Fibroblast of lung (primary cell): ENCODE results near the gene NLGN1. TPM values are rescaled to one million over a fixed set of nuclear protein-coding genes. Genes with fewer than 3 reads are reported as not detected.

Source experiments
- DNase-seq, 2 donors: peaks; one replicate each; pipeline versions ENCODE4 v3.0.0 to v3.0.0-alpha.2; 2010; ENCODE audit warnings: low read depth in 2 of 2
- H2AFZ ChIP-seq: 2 replicates; pipeline ENCODE4 v1.5.1; 2012; ENCODE audit warnings: low read length, control low read depth, inconsistent platforms
- H3K27ac ChIP-seq: 2 replicates; pipeline ENCODE4 v1.5.1; 2011; ENCODE audit warnings: low read length, control low read depth; ENCODE audit not compliant: insufficient read depth
- H3K27me3 ChIP-seq: 2 replicates; pipeline ENCODE4 v1.5.1; 2011; ENCODE audit warnings: mild to moderate bottlenecking, low read length; ENCODE audit not compliant: control insufficient read depth, insufficient read depth
- H3K36me3 ChIP-seq: 2 replicates; pipeline ENCODE4 v1.5.1; 2011; ENCODE audit warnings: low read length; ENCODE audit not compliant: control insufficient read depth, insufficient read depth
- H3K4me1 ChIP-seq: 2 replicates; pipeline ENCODE4 v1.5.1; 2011; ENCODE audit warnings: low read length; ENCODE audit not compliant: control insufficient read depth, insufficient read depth; ENCODE audit errors: extremely low read depth
- H3K4me2 ChIP-seq: 2 replicates; pipeline ENCODE4 v1.5.1; 2011; ENCODE audit warnings: low read length, control low read depth; ENCODE audit not compliant: insufficient read depth; ENCODE audit errors: extremely low read depth
- H3K4me3 ChIP-seq, 4 experiments: fragments of 200-600 bp in 1 of 4; sonication (generic) in 1 of 4; replicated peaks in 1 of 4; 2 replicates each; pipeline ENCODE4 v1.5.1; 2011 to 2016; ENCODE audit warnings: low read length in 4 of 4, low read depth in 3 of 4, mild to moderate bottlenecking in 3 of 4, control low read depth in 2 of 4, inconsistent platforms in 1 of 4, mixed read lengths in 1 of 4; ENCODE audit not compliant: insufficient read depth in 1 of 4; ENCODE audit errors: control extremely low read depth in 1 of 4
- H3K79me2 ChIP-seq: 2 replicates; pipeline ENCODE4 v1.5.1; 2012; ENCODE audit warnings: mild to moderate bottlenecking, low read length, inconsistent platforms; ENCODE audit not compliant: control insufficient read depth, insufficient read depth
- H3K9ac ChIP-seq: 2 replicates; pipeline ENCODE4 v1.5.1; 2011; ENCODE audit warnings: mild to moderate bottlenecking, low read length, control low read depth; ENCODE audit not compliant: insufficient read depth
- H3K9me3 ChIP-seq: 2 replicates; pipeline ENCODE4 v1.5.1; 2012; ENCODE audit warnings: low read depth, low read length; ENCODE audit not compliant: control insufficient read depth, insufficient read depth
- H4K20me1 ChIP-seq: 2 replicates; pipeline ENCODE4 v1.5.1; 2011; ENCODE audit warnings: low read length; ENCODE audit not compliant: control insufficient read depth, insufficient read depth; ENCODE audit errors: extremely low read depth
- CTCF ChIP-seq, 2 donors: IDR thresholded peaks in 1 of 2; conservative IDR thresholded peaks in 1 of 2; 1 replicate in 1 of 2; 2 replicates in 1 of 2; pipeline ENCODE4 v1.5.1; 2011 to 2012; ENCODE audit warnings: low read length in 2 of 2, control low read depth in 1 of 2, inconsistent platforms in 1 of 2, low read depth in 1 of 2, mild to moderate bottlenecking in 1 of 2
- EZH2 ChIP-seq: IDR thresholded peaks from 2 replicates; pipeline ENCODE4 v1.5.1; 2012; ENCODE audit warnings: low read length, control low read depth, mild to moderate bottlenecking; ENCODE audit errors: missing control alignments
- polyA plus RNA-seq, 2 donors: library from polyadenylated mRNA; depleted of rRNA in 1 of 2; stranded (reverse) in 1 of 2; unstranded in 1 of 2; fragments of >200 nt; gene quantifications; 2 replicates each; pipeline ENCODE4 v1.2.1, GENCODE V29; 2011 to 2012; ENCODE audit warnings: missing spikeins in 1 of 2
- total RNA-seq: library from RNA; depleted of rRNA; stranded (reverse); fragments of >200 nt; gene quantifications from 2 replicates; pipeline ENCODE4 v1.2.1, GENCODE V29; 2014

The NLGN1 gene
- total and polyA plus RNA-seq, 2 donors (not counting 1 experiment from before 2014, with no cell fraction given): 0.61 to 2.1 TPM

GRCh38 chr3:174253196-174253823 lies 855.8 kb downstream of the NLGN1 start:
- H3K79me2 ChIP-seq: no peaks in the 10 kb centered on the region
- H2AFZ ChIP-seq: no peak overlapping the region
- no peaks in the 10 kb centered on the region for H4K20me1 ChIP-seq
- no peak overlapping the region for H3K4me2 ChIP-seq
- no peak overlapping the region for H3K27ac ChIP-seq
- no peak overlapping the region for H3K9ac ChIP-seq
- no peaks in the 10 kb centered on the region for H3K4me1 ChIP-seq
- no peaks in the 10 kb centered on the region for H3K27me3 ChIP-seq
- H3K4me3 ChIP-seq: no peak overlapping the region
- DNase-seq: no peak
- TF ChIP-seq EZH2 (no peak), CTCF (conservative IDR thresholded peaks at IDR 0.05 in 1 of 2, IDR thresholded peaks at IDR 0.05 in 1 of 2; ENCODE audit: low read depth in 1 of 2, low read length in 2 of 2) (no peak)
- no peaks in the 10 kb centered on the region for H3K36me3 ChIP-seq
- no peaks in the 10 kb centered on the region for H3K9me3 ChIP-seq

GRCh38 chr3:174253940-174254339 lies 856.4 kb downstream of the NLGN1 start:
- no peak overlapping the region for H3K4me2 ChIP-seq
- H3K27me3 ChIP-seq: no peaks in the 10 kb centered on the region

GRCh38 chr3:174255454-174255853 lies 857.9 kb downstream of the NLGN1 start:
- Histone ChIP-seq H3K79me2 (no peaks in the 10 kb centered on the region), H3K9ac (no peak overlapping the region), H3K9me3 (no peaks in the 10 kb centered on the region), H3K36me3 (no peaks in the 10 kb centered on the region), H4K20me1 (no peaks in the 10 kb centered on the region), H3K4me1 (no peaks in the 10 kb centered on the region), H3K4me2 (no peak overlapping the region), H3K27ac (no peak overlapping the region), H3K4me3 (no peak overlapping the region), H2AFZ (no peak overlapping the region), H3K27me3 (no peaks in the 10 kb centered on the region)
- TF ChIP-seq EZH2 (no peak), CTCF (conservative IDR thresholded peaks at IDR 0.05 in 1 of 2, IDR thresholded peaks at IDR 0.05 in 1 of 2; ENCODE audit: low read depth in 1 of 2, low read length in 2 of 2) (no peak)
- DNase-seq: no peak

More at GRCh38 chr3:174253940-174254339, 856.4 kb downstream of the NLGN1 start:
- no peaks in the 10 kb centered on the region for H3K79me2 ChIP-seq
- H3K4me3 ChIP-seq: no peak overlapping the region
- no peaks in the 10 kb centered on the region for H4K20me1 ChIP-seq
- H2AFZ ChIP-seq: no peak overlapping the region
- no peak for TF ChIP-seq CTCF (conservative IDR thresholded peaks at IDR 0.05 in 1 of 2, IDR thresholded peaks at IDR 0.05 in 1 of 2; ENCODE audit: low read depth in 1 of 2, low read length in 2 of 2)
- no peak for TF ChIP-seq EZH2
- no peaks in the 10 kb centered on the region for H3K36me3 ChIP-seq
- no peak overlapping the region for H3K9ac ChIP-seq
- H3K4me1 ChIP-seq: no peaks in the 10 kb centered on the region
- H3K9me3 ChIP-seq: no peaks in the 10 kb centered on the region
- no peak for DNase-seq
- no peak overlapping the region for H3K27ac ChIP-seq
